Activated T-cell treated with anti-CD3 and anti-CD28 coated beads for 1 hour (primary cell): ENCODE data around the gene MAP3K9.

Experiments used
- DNase-seq: peaks from one replicate; pipeline ENCODE4 v3.0.0-alpha.2; 2020; ENCODE audit warnings: low read depth

MAP3K9 gene

GRCh38 chr14:70785556-70785955, 23.8 kb downstream of the MAP3K9 start:
- DNase-seq, result no peak

GRCh38 chr14:70784886-70785285, 24.4 kb downstream of the MAP3K9 start:
- DNase-seq, result no peak

GRCh38 chr14:70782361-70782760, 27.0 kb downstream of the MAP3K9 start:
- DNase-seq, result no peak

GRCh38 chr14:70780396-70781075, 28.8 kb downstream of the MAP3K9 start:
- DNase-seq, result no peak

- no peak for DNase-seq
Observed at GRCh38 chr14:70779667-70780066, 29.6 kb downstream of the MAP3K9 start.

- DNase-seq, result no peak
Observed at GRCh38 chr14:70776197-70776596, 33.1 kb downstream of the MAP3K9 start.

GRCh38 chr14:70773182-70773862, 36.0 kb downstream of the MAP3K9 start:
- no peak for DNase-seq

GRCh38 chr14:70771781-70772212, 37.5 kb downstream of the MAP3K9 start:
- DNase-seq, result no peak

- no peak for DNase-seq
Observed at GRCh38 chr14:70770490-70770889, 38.8 kb downstream of the MAP3K9 start.

- DNase-seq, result no peak
Observed at GRCh38 chr14:70759398-70759797, 49.9 kb downstream of the MAP3K9 start.

GRCh38 chr14:70755655-70756054, 53.7 kb downstream of the MAP3K9 start:
- no peak for DNase-seq

- DNase-seq, result no peak
Observed at GRCh38 chr14:70754991-70755390, 54.3 kb downstream of the MAP3K9 start.

GRCh38 chr14:70753518-70753953, 55.8 kb downstream of the MAP3K9 start:
- no peak for DNase-seq

- DNase-seq, result no peak
Observed at GRCh38 chr14:70748422-70748821, 60.9 kb downstream of the MAP3K9 start.

GRCh38 chr14:70744641-70745040, 64.7 kb downstream of the MAP3K9 start:
- DNase-seq, result no peak

- DNase-seq, result no peak
Observed at GRCh38 chr14:70742316-70742715, 67.0 kb downstream of the MAP3K9 start.

GRCh38 chr14:70741482-70741881, 67.8 kb downstream of the MAP3K9 start:
- DNase-seq, result no peak

- no peak for DNase-seq
Observed at GRCh38 chr14:70735043-70735442, 74.3 kb downstream of the MAP3K9 start.

GRCh38 chr14:70731447-70732239, 77.7 kb downstream of the MAP3K9 start:
- DNase-seq, result no peak

- DNase-seq, result no peak
Observed at GRCh38 chr14:70730393-70730792, 78.9 kb downstream of the MAP3K9 start.

- DNase-seq, result no peak
Observed at GRCh38 chr14:70726651-70727375, 82.5 kb downstream of the MAP3K9 start.

GRCh38 chr14:70724944-70725343, 84.4 kb downstream of the MAP3K9 start:
- no peak for DNase-seq
